Eye (tissue), 1 donor: ENCODE results near the gene C22orf31.

ENCODE experiments used
- DNase-seq: peaks from one replicate; pipeline ENCODE4 v3.0.0-alpha.2; 2015

The C22orf31 gene

GRCh38 chr22:29080106-29080975 is 18.7 kb upstream of the C22orf31 start:
- peak; percentile 80 for DNase-seq

GRCh38 chr22:29079218-29079901 is 17.7 kb upstream of the C22orf31 start:
- DNase-seq = peak; percentile 96

- no peak for DNase-seq
Observed at GRCh38 chr22:29078869-29079207, 17.2 kb upstream of the C22orf31 start.

GRCh38 chr22:29078036-29078868 is 16.6 kb upstream of the C22orf31 start:
- DNase-seq = peak; percentile 37

- DNase-seq = no peak
Observed at GRCh38 chr22:29074276-29074772, 12.7 kb upstream of the C22orf31 start.

GRCh38 chr22:29073618-29074275 is 12.1 kb upstream of the C22orf31 start:
- DNase-seq = peak; percentile 79

- peak; percentile 68 for DNase-seq
Observed at GRCh38 chr22:29072979-29073617, 11.5 kb upstream of the C22orf31 start, which contains the start of gene KREMEN1. Gene KREMEN1 (plus strand): TSS chr22:29073035. CDS start chr22:29073131, 96 bp downstream.

- peak; percentile 90 for DNase-seq
Observed at GRCh38 chr22:29072193-29072978, 10.8 kb upstream of the C22orf31 start.

GRCh38 chr22:29071261-29072045 is 9.8 kb upstream of the C22orf31 start:
- DNase-seq = peak; percentile 79

GRCh38 chr22:29070490-29070889 is 8.9 kb upstream of the C22orf31 start:
- no peak for DNase-seq

GRCh38 chr22:29069463-29069862 is 7.8 kb upstream of the C22orf31 start:
- DNase-seq = no peak

- no peak for DNase-seq
Observed at GRCh38 chr22:29065468-29066190, 4.0 kb upstream of the C22orf31 start.

GRCh38 chr22:29062286-29062821 is 723 bp upstream of the C22orf31 start:
- DNase-seq = no peak

- DNase-seq = no peak
Observed at GRCh38 chr22:29060931-29061330, 700 bp downstream of the C22orf31 start.

GRCh38 chr22:29060251-29060869 is 1.3 kb downstream of the C22orf31 start:
- DNase-seq = no peak

GRCh38 chr22:29056472-29056871 is 5.2 kb downstream of the C22orf31 start:
- no peak for DNase-seq

GRCh38 chr22:29055192-29055830 is 6.3 kb downstream of the C22orf31 start:
- no peak for DNase-seq

GRCh38 chr22:29054251-29054767 is 7.3 kb downstream of the C22orf31 start:
- DNase-seq = no peak
